ENCODE results near the gene COG7. TPM values are rescaled to one million over a fixed set of nuclear protein-coding genes. Genes with fewer than 3 reads are reported as not detected.
A peak's percentile ranks its signal among the peaks of the same experiment; 100 is the strongest.
"Not testable (repeated sequence)": the region's sequence is repeated elsewhere in the genome, so short reads cannot be mapped to it uniquely, and the experiment has no call there.

COG7 gene
- polyA plus RNA-seq, 1 donor: 39.4 TPM

DNA sequence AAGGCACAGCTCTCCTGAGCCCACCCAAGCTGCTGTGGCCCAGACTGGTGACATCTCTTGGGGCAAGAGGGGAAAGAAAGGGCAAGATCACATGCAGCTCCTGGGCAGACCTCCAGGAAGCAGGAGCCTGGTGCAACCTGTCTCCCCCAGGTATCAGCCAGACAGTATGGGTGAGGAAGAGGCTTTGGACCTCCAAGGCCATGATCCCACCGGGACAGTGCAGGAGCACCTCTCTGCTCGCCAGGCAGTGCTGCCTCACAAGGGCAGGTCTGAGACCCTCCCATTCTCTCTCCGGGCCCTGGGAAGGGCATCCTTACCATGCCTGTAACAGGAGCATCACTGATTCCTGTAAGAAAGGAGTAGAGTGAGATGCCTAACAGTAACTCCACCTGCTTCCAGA, 25.6 kb upstream of the COG7 start:
- DNase-seq: no peak

GRCh38 chr16:23476289-23476688, 23.3 kb upstream of the COG7 start:
- no peak for DNase-seq

- DNase-seq: no peak
Measured at GRCh38 chr16:23469814-23470213, 16.8 kb upstream of the COG7 start.

DNA sequence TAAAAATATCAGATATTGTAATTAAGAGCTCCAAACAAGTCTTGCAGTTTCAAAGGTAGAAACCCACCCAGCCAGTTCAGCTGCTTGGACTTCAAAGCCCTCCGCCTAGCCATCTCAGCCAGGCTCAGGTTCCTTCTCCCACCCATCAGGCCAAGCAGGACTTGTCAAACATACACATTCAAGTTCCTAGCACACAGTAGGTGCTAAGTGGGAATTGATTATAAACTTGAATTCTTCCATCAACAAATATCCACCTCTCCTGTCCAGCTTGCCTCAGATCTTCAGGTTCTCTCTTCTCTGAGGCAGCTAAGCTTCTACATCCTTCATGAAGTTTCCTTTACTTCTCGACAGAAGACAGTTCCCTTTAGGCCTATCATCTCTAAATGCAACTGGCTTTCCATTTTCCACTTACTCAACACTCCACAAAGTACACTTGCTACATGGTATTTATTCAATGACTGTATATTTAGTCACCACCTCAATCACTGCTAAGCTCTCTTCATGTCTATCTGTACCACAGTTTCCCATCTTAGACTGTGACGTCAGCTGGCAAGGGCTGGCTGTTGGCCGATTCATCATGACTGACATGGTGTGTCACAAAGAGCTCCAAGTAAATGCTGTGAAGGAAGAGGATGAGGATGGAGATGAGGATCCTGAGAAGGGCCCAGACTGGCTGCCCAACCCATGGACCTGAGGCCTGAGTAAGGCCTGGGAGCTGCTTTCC, 13.3 kb upstream of the COG7 start:
- no peak for DNase-seq

GRCh38 chr16:23465179-23465578, 12.2 kb upstream of the COG7 start:
- no peak for DNase-seq

GRCh38 chr16:23464196-23464595, 11.2 kb upstream of the COG7 start:
- no peak for DNase-seq

DNA sequence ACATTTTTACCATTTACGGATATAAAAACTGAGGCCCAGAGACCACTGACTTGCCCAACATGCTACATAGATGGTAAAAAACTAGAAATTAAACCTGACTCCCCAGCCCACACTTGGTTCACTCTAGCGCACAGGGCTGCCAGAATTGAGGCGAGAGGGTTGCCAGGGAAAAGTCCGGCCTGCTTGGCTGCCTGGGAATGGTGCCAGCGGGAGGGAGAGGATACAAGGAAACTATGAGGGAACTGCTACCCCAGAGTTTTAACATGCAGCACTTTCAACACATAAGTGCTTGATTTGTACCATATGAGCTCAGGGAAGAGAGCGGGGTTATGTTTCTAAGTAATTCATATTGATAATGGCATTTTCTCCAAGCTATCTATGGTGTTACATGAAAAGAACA, 10.0 kb upstream of the COG7 start:
- not testable (repeated sequence) for DNase-seq

GRCh38 chr16:23453338-23454052, 506 bp upstream of the COG7 start:
- no peak for DNase-seq

- DNase-seq: no peak
Measured at GRCh38 chr16:23452221-23452571, 793 bp downstream of the COG7 start.

DNA sequence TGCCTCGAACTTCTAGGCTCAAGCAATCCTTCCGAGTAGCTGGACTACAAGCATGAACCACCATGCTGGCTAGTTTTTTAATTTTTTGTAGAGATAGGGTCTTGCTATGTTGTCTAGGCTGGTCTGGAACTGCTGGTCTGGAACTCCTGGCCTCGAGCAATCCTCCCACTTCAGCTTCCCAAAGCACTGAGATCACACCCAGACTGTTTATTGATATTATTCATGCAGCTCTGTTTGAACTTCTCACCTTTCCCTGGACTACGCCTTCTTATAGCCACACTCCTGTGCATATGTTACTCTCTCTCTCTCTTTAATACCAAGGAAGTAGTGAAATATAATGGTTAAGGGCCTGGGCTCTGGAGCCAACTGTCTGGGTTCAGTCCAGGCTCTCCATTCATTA, 4.6 kb downstream of the COG7 start:
- DNase-seq: no peak

DNA sequence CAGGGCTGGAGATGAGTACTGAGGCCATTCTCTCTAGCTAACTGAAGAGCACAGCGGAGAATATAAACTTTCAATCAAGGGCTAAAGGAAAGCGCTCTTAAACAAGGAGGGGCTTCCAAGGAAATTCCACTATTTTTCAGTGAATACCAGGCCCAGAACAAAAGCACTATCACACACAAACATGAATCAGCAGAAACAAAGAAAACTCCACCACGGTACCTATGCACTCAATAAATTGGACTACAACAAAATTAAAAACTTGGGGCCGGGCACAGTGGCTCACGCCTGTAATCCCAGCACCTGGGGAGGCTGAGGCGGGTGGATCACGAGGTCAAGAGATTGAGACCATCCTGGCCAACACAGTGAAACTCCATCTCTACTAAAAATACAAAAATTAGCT, 15.4 kb downstream of the COG7 start:
- DNase-seq: not testable (repeated sequence)

- DNase-seq: no peak
Measured at GRCh38 chr16:23436951-23437350, 16.0 kb downstream of the COG7 start.

- DNase-seq: peak; percentile 30
Measured at GRCh38 chr16:23435500-23435899, 17.5 kb downstream of the COG7 start.

DNA sequence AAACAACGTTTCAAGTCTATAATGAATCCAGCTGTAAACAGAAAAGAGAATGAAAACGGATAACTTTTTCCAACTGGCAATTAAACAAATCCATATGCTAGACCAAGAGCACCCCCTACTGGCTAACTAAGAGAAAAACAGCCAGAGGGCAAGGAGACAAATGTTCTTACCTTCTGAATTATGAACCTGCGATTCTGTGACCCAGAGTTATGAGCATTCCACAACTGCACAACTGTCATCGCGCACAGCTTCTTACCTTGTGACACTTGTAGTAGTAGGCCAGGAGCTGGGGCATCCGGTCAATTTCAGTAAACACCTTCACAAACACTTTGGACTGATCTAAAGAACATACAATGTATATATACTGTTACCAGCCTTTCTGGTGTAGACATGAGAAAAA, 18.6 kb downstream of the COG7 start:
- peak; percentile 73 for DNase-seq

DNA sequence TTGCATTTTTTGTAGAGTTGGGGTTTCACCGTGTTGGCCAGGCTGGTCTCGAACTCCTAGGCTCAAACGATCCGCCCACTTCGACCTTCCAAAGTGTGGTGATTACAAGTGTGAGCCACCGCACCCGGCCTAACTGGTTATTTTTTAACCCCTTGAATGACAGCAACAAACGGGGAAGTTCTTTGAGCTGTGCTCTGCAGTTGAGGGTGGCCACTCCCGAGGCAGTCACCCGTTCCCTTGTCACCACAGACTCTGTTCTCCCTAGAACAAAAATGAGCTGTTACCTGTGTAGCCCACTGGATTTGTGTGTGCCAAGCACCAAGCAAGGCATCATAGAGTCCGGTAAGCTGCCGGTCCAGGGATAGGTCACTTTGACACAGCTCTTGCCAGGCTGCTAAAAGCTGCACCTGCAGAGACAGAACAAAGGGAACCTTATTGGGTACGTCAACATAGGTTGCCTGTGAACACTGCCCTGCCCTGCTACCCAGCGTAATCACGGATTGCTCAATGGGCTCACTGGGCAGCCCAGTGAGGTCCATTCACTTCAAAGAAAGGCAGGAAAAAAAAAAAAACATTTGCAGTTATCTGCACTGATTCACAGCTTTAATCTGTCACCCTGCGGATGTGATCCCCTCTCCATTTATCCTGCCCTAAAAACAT, 19.6 kb downstream of the COG7 start:
- DNase-seq: no peak

DNA sequence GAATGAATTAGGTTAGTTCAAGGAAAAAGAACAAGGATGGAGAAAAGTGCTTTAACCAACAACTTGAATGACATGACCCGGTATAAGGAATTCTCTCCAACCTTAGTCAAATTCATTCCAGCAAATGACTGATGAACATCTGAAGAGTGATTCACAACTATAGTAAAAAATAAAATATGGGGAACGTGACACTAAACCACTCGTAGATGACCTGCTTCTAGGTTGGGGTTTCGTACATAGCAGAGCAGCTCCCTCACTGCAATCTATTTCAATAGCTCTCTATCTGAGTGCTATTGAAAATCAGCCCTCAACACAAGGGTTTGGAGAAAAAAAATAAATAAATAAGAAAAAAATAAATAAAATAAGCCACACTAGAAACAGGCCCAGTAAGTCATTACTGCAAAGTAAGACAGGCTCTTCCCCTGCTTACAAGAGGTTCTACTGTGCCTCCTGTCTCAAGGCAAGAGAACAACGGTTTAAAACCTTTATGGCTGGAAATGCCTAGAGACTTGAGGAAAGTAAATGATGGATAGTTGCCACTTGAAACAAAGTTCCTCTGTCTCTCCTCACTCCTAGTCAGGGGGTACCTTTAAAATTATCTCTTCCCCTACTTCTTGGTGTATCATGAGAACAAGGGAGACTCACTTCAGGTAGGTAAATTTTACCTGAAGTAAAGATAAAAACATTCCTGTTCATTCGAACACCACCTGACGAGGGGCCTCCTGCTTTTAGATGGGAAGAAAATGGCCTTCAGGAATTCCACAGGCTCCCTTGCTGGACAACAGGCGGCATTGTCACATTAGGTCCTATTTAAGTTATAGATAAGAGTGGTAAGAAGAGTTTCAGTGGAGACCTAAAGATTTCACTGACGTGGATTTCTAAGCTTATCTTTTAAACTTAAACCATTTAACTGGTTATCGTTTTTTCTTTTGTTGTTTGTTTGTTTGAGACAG, 20.5 kb downstream of the COG7 start:
- no peak for DNase-seq

- no peak for DNase-seq
Measured at GRCh38 chr16:23428351-23428750, 24.6 kb downstream of the COG7 start.

DNA sequence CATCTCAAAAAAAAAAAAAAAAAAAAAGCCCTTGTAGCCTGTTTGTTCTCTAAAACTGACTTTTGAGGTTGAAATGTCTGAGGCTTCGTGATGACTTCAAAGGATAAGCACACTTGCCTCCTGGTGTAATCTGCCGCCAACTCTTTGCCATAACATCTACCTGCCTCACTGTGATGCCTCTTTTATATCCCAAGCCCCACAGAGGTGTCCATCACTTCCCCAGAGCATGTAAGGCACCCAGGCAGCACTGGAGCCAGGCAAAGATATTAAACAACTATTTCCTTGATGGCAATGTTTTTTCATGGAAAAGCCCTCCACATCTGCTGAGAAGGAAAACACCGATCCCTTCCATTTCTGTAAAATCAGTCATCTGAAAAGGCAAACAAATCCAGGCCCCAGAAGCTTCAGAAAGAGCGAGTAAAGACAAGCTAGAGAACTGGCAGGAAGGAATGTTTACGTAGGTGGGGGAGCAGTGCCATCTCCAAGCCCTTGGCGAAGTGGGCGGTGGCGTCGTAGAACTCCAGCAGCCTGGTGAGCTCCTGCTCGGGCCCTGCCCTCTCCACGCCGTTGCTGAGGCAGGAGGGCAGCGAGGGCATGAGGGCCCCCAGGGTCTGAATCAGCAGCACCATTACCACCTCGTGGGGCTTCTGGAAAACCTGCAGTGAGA, 28.6 kb downstream of the COG7 start:
- peak; percentile 27 for DNase-seq

- DNase-seq: no peak
Measured at GRCh38 chr16:23423496-23424049, 29.4 kb downstream of the COG7 start.

- no peak for DNase-seq
Measured at GRCh38 chr16:23420011-23420410, 33.0 kb downstream of the COG7 start.

- DNase-seq: no peak
Measured at GRCh38 chr16:23416816-23417215, 36.2 kb downstream of the COG7 start.
